Upper lobe of left lung (tissue), 6 donors: ENCODE results near the gene ZBTB16. TPM values are rescaled to one million over a fixed set of nuclear protein-coding genes. Genes with fewer than 3 reads are reported as not detected.

Experiments used
- ATAC-seq, 2 donors: fragments of 200-7000 bp; cut with Tn5 transposase; one replicate each; pipeline ENCODE4 v1.9.1; 2022; ENCODE audit warnings: mild to moderate bottlenecking in 2 of 2, moderate library complexity in 2 of 2; ENCODE audit not compliant: low FRiP score in 2 of 2
- DNase-seq, 2 donors: peaks; one replicate each; pipeline ENCODE4 v3.0.0-alpha.2; 2019 to 2020
- H3K27ac ChIP-seq, 4 donors: fragments of 200-600 bp; sonication (generic); one replicate each; pipeline ENCODE4 v1.5.1; 2016 to 2019
- H3K27me3 ChIP-seq, 4 donors: fragments of 200-600 bp; sonication (generic); one replicate each; pipeline ENCODE4 v1.5.1; 2017 to 2019
- H3K36me3 ChIP-seq, 4 donors: fragments of 200-600 bp; sonication (generic); one replicate each; pipeline ENCODE4 v1.5.1; 2016 to 2019
- H3K4me1 ChIP-seq, 4 donors: fragments of 200-600 bp; sonication (generic); one replicate each; pipeline ENCODE4 v1.5.1; 2018 to 2019
- H3K4me3 ChIP-seq, 4 donors: fragments of 200-600 bp; sonication (generic); one replicate each; pipeline ENCODE4 v1.5.1; 2017 to 2019; ENCODE audit warnings: mild to moderate bottlenecking in 2 of 4, moderate library complexity in 1 of 4
- H3K9me3 ChIP-seq, 4 donors: fragments of 200-600 bp; sonication (generic); one replicate each; pipeline ENCODE4 v1.5.1; 2018 to 2019
- EP300 ChIP-seq, 4 donors: sonication (generic); formaldehyde crosslinking; IDR thresholded peaks; one replicate each; pipeline ENCODE4 v1.5.1; 2017; ENCODE audit warnings: antibody characterized with exemption in 4 of 4, control low read depth in 2 of 4
- POLR2A ChIP-seq, 4 donors: fragments of 450-650 bp; IDR thresholded peaks; one replicate each; pipeline ENCODE4 v1.5.1; 2016 to 2017; ENCODE audit warnings: antibody characterized with exemption in 4 of 4, mild to moderate bottlenecking in 2 of 4
- POLR2AphosphoS5 ChIP-seq, 2 donors: sonication (generic); formaldehyde crosslinking; IDR thresholded peaks; one replicate each; pipeline ENCODE4 v1.5.1; 2017; ENCODE audit warnings: antibody characterized with exemption in 2 of 2
- WGBS, 2 donors: methylation state at CpG; one replicate each; pipeline ENCODE4 v1.1.5; 2017 to 2018; 5-methylcytosine and 5-hydroxymethylcytosine counted together
- total RNA-seq, 6 donors: library from RNA; depleted of rRNA in 4 of 6; stranded (reverse); fragments of >200 nt in 4 of 6; gene quantifications; one replicate each; pipeline versions ENCODE4 v1.1.0 to v1.2.1, GENCODE V29; 2016 to 2021
- TF ChIP-seq, protein P1 (sequence below), 6 experiments: fragments of 450-650 bp in 4 of 6; fragments of 200-600 bp in 2 of 6; sonication (generic) in 2 of 6; IDR thresholded peaks; one replicate each; pipeline ENCODE4 v1.5.1; 2016 to 2019; ENCODE audit warnings: antibody characterized with exemption in 6 of 6
- donor health status: DM: no; HTN: no; CAD: no; lungs with moderate emphysema.
- donor health status: DM: no; HTN: yes; CAD: no; lungs with severe emphysema.

ZBTB16 gene
- total RNA-seq, 6 donors from 2014 or later = 110 to 584 (median 179) TPM

DNA sequence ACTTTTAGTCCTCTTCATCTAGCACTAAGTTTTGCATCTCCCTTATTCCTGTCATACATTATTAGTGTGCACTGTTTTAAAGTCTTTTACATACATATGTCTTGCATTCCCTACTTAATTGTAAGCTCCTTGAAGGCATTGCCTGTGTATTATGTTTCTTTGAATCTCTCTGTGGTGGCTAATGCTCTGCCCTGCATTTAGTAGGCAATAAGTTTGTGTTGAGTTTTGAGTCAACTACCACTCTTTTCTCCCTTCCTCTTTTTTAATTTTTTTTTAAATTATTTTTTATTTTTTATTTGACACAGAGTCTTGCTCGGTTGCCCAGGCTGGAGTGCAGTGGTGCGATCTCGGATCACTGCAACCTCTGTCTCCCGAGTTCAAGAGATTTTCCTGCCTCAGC lies 78.9 kb downstream of the ZBTB16 start:
- ATAC-seq (no peak), DNase-seq (no peak)
- peaks cover 6 to 45% (median 11%) of the 10 kb centered on the region in 4 donors for H3K36me3 ChIP-seq
- H3K9me3 ChIP-seq = no peaks in the 10 kb centered on the region
- 91 to 97% methylated on average over 4 of the region's 4 CpGs for WGBS, 2 donors
- no peaks in the 10 kb centered on the region for H3K27me3 ChIP-seq
- peaks cover 97 to 100% (median 100%) of the 10 kb centered on the region in 4 donors for H3K4me1 ChIP-seq
- no peak for TF ChIP-seq POLR2AphosphoS5 (IDR thresholded peaks at IDR 0.05)
- no peak for TF ChIP-seq POLR2A (IDR thresholded peaks at IDR 0.05)
- TF ChIP-seq, protein P1, sequence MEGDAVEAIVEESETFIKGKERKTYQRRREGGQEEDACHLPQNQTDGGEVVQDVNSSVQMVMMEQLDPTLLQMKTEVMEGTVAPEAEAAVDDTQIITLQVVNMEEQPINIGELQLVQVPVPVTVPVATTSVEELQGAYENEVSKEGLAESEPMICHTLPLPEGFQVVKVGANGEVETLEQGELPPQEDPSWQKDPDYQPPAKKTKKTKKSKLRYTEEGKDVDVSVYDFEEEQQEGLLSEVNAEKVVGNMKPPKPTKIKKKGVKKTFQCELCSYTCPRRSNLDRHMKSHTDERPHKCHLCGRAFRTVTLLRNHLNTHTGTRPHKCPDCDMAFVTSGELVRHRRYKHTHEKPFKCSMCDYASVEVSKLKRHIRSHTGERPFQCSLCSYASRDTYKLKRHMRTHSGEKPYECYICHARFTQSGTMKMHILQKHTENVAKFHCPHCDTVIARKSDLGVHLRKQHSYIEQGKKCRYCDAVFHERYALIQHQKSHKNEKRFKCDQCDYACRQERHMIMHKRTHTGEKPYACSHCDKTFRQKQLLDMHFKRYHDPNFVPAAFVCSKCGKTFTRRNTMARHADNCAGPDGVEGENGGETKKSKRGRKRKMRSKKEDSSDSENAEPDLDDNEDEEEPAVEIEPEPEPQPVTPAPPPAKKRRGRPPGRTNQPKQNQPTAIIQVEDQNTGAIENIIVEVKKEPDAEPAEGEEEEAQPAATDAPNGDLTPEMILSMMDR (IDR thresholded peaks at IDR 0.05) = no peak
- no peak for TF ChIP-seq EP300 (IDR thresholded peaks at IDR 0.05)
- peak overlapping the region; percentile 64 to 87 (median 81) for H3K27ac ChIP-seq
- no peak overlapping the region for H3K4me3 ChIP-seq

DNA sequence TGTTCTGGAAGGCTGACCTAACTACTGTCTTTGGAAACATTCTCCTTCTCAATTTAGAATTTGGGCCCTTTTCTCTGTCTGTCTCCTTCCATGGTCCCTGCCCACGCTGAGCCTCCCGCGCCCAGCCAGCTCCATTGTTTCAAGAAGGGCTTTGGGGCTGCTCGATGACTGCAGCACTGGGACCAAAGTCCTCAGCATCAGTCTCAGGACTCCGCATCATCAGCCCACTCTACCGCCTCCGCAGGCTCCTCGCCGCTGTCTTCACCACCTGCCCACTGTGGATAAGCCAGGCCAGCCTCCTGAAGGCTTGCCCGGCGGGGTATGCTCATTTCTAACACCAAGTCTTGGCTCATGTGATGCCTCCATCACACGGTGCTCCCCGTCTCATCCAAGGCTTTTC lies 81.3 kb downstream of the ZBTB16 start:
- WGBS, 2 donors = 93 to 97% methylated on average over 13 of the region's 13 CpGs
- peak in 1 of 2 donors; percentile 51 for DNase-seq
- H3K27ac ChIP-seq = peak overlapping the region; percentile 64 to 87 (median 81)

DNA sequence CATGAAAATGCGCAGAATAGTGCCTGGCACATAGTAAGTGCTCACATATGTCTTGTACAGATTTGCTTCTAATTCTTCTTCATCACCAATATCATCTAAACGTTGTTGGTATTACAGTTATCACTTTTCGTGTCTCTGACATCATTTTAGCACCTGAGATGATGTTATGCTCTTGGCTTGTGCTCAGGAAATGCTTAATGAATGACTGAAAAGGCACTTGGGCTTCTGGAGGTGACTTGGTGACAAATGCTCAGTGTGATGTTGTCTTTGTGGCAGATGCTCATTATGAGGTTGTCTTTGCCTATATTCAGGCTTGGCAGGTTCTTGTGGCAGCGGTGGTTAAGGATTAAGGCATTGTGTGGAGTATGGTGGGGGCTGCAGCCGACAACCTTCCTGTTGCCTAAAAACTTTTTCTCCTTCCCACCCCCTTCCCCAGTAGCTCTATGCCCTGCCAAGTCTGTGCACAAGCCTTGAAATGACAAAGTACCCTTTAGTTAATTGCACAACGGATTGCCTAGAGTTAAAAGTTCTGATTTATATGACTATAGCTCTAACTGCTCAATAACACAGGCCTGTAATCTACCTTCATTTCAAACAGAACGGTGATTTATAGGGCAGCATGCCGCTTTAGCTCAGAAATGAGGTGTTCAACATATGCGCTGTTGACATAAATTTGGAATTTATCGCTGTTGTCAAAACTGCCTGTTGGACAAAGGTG lies 82.5 kb downstream of the ZBTB16 start:
- TF ChIP-seq EP300 (IDR thresholded peaks at IDR 0.05) (no peak), POLR2A (IDR thresholded peaks at IDR 0.05) (no peak), POLR2AphosphoS5 (IDR thresholded peaks at IDR 0.05) (no peak)
- TF ChIP-seq, protein P1 (IDR thresholded peaks at IDR 0.05) = no peak
- H3K9me3 ChIP-seq = no peaks in the 10 kb centered on the region
- peaks cover 6 to 43% (median 11%) of the 10 kb centered on the region in 4 donors for H3K36me3 ChIP-seq
- WGBS, 2 donors = 74 to 78% methylated on average over 10 of the region's 10 CpGs
- H3K27me3 ChIP-seq = no peaks in the 10 kb centered on the region
- peaks cover 90 to 98% (median 93%) of the 10 kb centered on the region in 4 donors for H3K4me1 ChIP-seq
- H3K27ac ChIP-seq = peak overlapping the region in 3 of 4 donors; percentile 56 to 95 (median 83)
- DNase-seq (no peak), ATAC-seq (no peak)
- no peak overlapping the region for H3K4me3 ChIP-seq

More for the DNA sequence above, 81.3 kb downstream of the ZBTB16 start:
- H3K4me1 ChIP-seq = peaks cover 91 to 98% (median 96%) of the 10 kb centered on the region in 4 donors
- ATAC-seq = no peak
- no peaks in the 10 kb centered on the region for H3K9me3 ChIP-seq
- peaks cover 6 to 43% (median 11%) of the 10 kb centered on the region in 4 donors for H3K36me3 ChIP-seq
- no peaks in the 10 kb centered on the region for H3K27me3 ChIP-seq
- no peak overlapping the region for H3K4me3 ChIP-seq
- TF ChIP-seq POLR2AphosphoS5 (IDR thresholded peaks at IDR 0.05) (no peak), EP300 (IDR thresholded peaks at IDR 0.05) (no peak), POLR2A (IDR thresholded peaks at IDR 0.05) (no peak)
- TF ChIP-seq, protein P1 (IDR thresholded peaks at IDR 0.05) = no peak

DNA sequence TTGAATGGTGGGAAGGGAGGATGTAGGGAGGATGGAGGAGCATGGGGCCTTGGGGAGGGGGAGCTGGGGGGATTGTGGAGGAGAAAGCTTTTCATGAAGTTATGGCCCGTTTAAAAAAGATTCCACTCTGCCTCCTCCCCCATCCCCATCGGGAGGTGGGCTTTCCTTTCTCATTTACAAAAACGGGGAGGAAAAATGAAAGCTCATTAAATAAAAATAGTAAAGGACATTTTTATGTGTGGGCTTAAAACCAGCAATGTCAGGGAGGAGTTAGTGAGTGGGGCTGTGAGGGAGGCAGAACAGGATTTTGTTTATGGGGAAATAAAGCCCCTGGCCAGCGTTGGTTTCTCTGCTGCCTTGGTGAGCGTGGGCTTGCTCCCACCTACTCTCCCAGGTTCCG lies 83.2 kb downstream of the ZBTB16 start:
- ATAC-seq (no peak), DNase-seq (no peak)
- H3K4me3 ChIP-seq = no peak overlapping the region
- H3K9me3 ChIP-seq = no peaks in the 10 kb centered on the region
- TF ChIP-seq, protein P1 (IDR thresholded peaks at IDR 0.05) = no peak
- no peak for TF ChIP-seq EP300 (IDR thresholded peaks at IDR 0.05)
- TF ChIP-seq POLR2A (IDR thresholded peaks at IDR 0.05) = no peak
- TF ChIP-seq POLR2AphosphoS5 (IDR thresholded peaks at IDR 0.05) = no peak
- peaks cover 90 to 98% (median 93%) of the 10 kb centered on the region in 4 donors for H3K4me1 ChIP-seq
- H3K36me3 ChIP-seq = peaks cover 6 to 36% (median 8%) of the 10 kb centered on the region in 4 donors
- H3K27me3 ChIP-seq = no peaks in the 10 kb centered on the region
- peak overlapping the region in 3 of 4 donors; percentile 56 to 95 (median 83) for H3K27ac ChIP-seq
- WGBS, 2 donors = 77 to 87% methylated on average over 6 of the region's 6 CpGs
